Suprapubic skin (tissue), 4 donors: ENCODE results near the gene KIRREL3. TPM values are rescaled to one million over a fixed set of nuclear protein-coding genes. Genes with fewer than 3 reads are reported as not detected.

Source experiments
- DNase-seq, 2 donors: peaks; one replicate each; pipeline ENCODE4 v3.0.0-alpha.2; 2019; ENCODE audit warnings: low spot score in 2 of 2
- H3K27ac ChIP-seq: fragments of 200-600 bp; sonication (generic); one replicate; pipeline ENCODE4 v1.5.1; 2019
- H3K27me3 ChIP-seq: fragments of 200-600 bp; sonication (generic); one replicate; pipeline ENCODE4 v1.5.1; 2019
- H3K36me3 ChIP-seq: fragments of 200-600 bp; sonication (generic); one replicate; pipeline ENCODE4 v1.5.1; 2019
- H3K4me1 ChIP-seq: fragments of 200-600 bp; sonication (generic); one replicate; pipeline ENCODE4 v1.5.1; 2019
- H3K4me3 ChIP-seq: fragments of 200-600 bp; sonication (generic); one replicate; pipeline ENCODE4 v1.5.1; 2019; ENCODE audit warnings: mild to moderate bottlenecking
- H3K9me3 ChIP-seq: fragments of 200-600 bp; sonication (generic); one replicate; pipeline ENCODE4 v1.5.1; 2019
- EP300 ChIP-seq: sonication (generic); formaldehyde crosslinking; IDR thresholded peaks from one replicate; pipeline ENCODE4 v1.6.1; 2017; ENCODE audit warnings: antibody characterized with exemption
- POLR2A ChIP-seq, 2 donors: fragments of 450-650 bp; IDR thresholded peaks; one replicate each; pipeline ENCODE4 v1.6.1; 2017; ENCODE audit warnings: antibody characterized with exemption in 2 of 2, mild to moderate bottlenecking in 2 of 2, moderate library complexity in 2 of 2
- POLR2AphosphoS5 ChIP-seq, 3 donors: sonication (generic); formaldehyde crosslinking; IDR thresholded peaks; one replicate each; pipeline ENCODE4 v1.6.1; 2017; ENCODE audit warnings: antibody characterized with exemption in 3 of 3
- WGBS: methylation state at CpG from one replicate; pipeline ENCODE4 v1.1.5; 2018; 5-methylcytosine and 5-hydroxymethylcytosine counted together
- total RNA-seq, 4 donors: library from RNA; depleted of rRNA; stranded (reverse); fragments of >200 nt; gene quantifications; one replicate each; pipeline ENCODE4 v1.1.0, GENCODE V29; 2016
- TF ChIP-seq, protein P1 (sequence below), 2 donors: fragments of 200-600 bp in 1 of 2; fragments of 450-650 bp in 1 of 2; sonication (generic) in 1 of 2; IDR thresholded peaks; one replicate each; pipeline ENCODE4 v1.5.1; 2016 to 2019; ENCODE audit warnings: antibody characterized with exemption in 2 of 2, mild to moderate bottlenecking in 1 of 2, moderate library complexity in 1 of 2

KIRREL3 gene
- total RNA-seq, 4 donors from 2014 or later, result 0.17 TPM; not detected in 3

DNA sequence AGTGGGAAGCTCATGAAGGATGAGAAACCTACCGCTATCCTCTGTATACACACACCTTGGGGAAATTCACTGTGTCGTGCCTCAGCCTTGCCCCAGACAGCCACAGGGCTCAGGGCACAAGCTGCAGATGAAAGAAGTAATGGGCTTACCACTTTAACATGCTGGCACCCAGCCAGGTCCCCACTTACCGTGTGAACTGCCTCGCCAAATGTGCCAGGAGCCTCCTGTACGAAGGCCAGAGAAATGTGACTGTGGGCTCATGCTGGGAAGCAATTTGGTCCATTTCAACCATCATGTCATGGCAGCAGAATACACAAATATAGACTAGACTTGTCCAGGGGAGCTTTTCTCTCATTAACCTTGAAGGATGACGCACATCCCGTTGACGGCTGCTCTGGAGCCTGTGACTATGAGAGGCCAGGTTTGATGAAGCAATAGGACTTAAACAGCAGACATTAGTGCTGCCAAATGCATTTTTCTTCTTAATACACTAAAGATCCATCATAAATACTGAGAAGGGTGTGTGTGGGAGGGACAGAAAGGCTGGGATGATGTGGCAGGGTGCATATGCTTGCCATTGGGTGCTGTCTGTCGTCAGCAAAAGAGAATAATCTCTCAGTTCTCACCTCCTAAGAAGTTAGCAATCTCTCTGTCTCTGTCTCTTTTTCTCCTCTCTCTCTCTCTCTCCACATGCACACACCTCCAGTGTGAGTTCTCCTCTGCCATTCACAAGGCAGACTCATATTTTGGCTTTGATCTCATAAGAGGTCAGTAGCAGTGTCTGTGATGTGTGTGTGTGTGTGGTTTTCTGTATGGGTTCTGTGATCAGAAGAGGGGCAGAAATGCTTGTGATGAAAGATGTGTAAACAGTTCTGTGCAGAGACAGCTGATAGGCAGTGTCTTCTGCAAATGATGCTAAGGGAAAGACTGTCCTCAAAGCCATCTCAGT, 142.4 kb downstream of the KIRREL3 start:
- no peaks in the 10 kb centered on the region for H3K4me1 ChIP-seq
- H3K4me3 ChIP-seq, result no peak overlapping the region
- no peaks in the 10 kb centered on the region for H3K36me3 ChIP-seq
- DNase-seq, result no peak
- H3K27me3 ChIP-seq, result peaks cover 3% of the 10 kb centered on the region
- WGBS, result 57% methylated on average over 9 of the region's 9 CpGs
- TF ChIP-seq POLR2AphosphoS5 (IDR thresholded peaks at IDR 0.05) (no peak), EP300 (no peak), POLR2A (IDR thresholded peaks at IDR 0.05) (no peak)
- TF ChIP-seq, protein P1, sequence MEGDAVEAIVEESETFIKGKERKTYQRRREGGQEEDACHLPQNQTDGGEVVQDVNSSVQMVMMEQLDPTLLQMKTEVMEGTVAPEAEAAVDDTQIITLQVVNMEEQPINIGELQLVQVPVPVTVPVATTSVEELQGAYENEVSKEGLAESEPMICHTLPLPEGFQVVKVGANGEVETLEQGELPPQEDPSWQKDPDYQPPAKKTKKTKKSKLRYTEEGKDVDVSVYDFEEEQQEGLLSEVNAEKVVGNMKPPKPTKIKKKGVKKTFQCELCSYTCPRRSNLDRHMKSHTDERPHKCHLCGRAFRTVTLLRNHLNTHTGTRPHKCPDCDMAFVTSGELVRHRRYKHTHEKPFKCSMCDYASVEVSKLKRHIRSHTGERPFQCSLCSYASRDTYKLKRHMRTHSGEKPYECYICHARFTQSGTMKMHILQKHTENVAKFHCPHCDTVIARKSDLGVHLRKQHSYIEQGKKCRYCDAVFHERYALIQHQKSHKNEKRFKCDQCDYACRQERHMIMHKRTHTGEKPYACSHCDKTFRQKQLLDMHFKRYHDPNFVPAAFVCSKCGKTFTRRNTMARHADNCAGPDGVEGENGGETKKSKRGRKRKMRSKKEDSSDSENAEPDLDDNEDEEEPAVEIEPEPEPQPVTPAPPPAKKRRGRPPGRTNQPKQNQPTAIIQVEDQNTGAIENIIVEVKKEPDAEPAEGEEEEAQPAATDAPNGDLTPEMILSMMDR (IDR thresholded peaks at IDR 0.05), result no peak
- H3K9me3 ChIP-seq, result no peaks in the 10 kb centered on the region
- H3K27ac ChIP-seq, result no peak overlapping the region

DNA sequence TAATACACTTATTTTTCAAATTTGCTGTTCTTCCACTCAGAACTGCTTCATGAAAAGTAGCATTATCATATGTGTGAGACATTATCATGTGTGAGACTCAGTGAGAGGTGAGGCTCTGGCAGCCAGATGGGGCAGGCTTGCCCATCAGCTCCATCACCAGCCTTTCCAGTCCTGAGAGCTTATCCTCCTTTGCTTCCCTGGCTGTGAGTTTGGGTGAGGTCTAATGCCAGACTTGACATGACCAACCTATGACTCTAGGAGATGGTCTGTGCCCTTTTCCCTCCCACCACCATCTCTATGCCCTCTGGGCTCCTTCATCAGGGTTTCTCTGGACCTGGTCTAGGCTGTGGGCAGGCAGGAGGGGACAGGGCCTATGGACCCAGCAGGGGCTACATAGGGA, 145.0 kb downstream of the KIRREL3 start:
- no peak for DNase-seq
- Histone ChIP-seq H3K4me1 (no peaks in the 10 kb centered on the region), H3K27me3 (peaks cover 3% of the 10 kb centered on the region), H3K4me3 (no peak overlapping the region), H3K9me3 (no peaks in the 10 kb centered on the region), H3K27ac (no peak overlapping the region), H3K36me3 (no peaks in the 10 kb centered on the region)
- TF ChIP-seq POLR2AphosphoS5 (IDR thresholded peaks at IDR 0.05) (no peak), POLR2A (IDR thresholded peaks at IDR 0.05) (no peak), EP300 (no peak)
- TF ChIP-seq, protein P1 (IDR thresholded peaks at IDR 0.05), result no peak

DNA sequence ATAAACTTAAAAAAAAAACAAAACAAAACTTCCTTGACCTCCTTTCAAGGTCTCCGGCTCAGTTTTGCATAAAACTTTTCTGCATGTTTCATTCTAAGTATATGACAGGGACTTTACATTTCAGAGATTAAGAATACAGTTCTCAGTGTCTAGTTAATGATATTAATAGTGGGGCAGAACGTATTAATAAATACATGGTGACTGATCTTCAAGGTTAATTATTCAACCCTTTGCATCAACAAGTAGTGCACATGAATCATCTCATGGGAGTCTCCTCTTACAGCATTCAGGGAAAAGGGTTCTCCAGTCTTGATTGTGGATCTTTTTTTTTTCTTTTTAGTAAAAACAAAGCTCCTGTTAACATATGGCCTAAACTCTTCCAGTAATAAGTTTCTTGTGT, 146.8 kb downstream of the KIRREL3 start:
- 64% methylated on average over 2 of the region's 2 CpGs for WGBS
- no peak for TF ChIP-seq POLR2AphosphoS5 (IDR thresholded peaks at IDR 0.05)
- no peak for TF ChIP-seq POLR2A (IDR thresholded peaks at IDR 0.05)
- TF ChIP-seq, protein P1 (IDR thresholded peaks at IDR 0.05), result no peak
- no peak for TF ChIP-seq EP300
- DNase-seq, result no peak
- H3K4me1 ChIP-seq, result no peaks in the 10 kb centered on the region
- no peak overlapping the region for H3K4me3 ChIP-seq
- H3K9me3 ChIP-seq, result no peaks in the 10 kb centered on the region
- H3K36me3 ChIP-seq, result no peaks in the 10 kb centered on the region
- no peaks in the 10 kb centered on the region for H3K27me3 ChIP-seq
- H3K27ac ChIP-seq, result no peak overlapping the region

DNA sequence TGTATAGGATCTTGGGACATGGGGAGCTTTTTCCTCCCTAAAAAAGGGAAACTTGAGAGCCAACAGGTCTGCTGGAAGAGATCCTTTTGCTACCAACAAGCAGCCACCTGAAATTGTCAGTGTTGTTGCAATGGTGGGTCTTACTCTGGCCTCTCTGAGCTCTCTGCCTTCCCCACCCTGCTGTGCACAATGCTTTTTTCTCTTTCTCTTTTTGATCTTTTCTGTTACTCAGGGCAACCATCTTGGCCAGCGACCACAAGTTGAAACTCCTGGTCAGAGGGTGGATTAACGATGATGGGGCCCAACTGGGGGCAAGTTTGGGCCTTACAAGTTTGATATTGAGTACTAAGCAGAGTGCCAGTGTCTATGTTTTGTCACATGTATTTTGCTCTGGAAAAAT, 155.8 kb downstream of the KIRREL3 start:
- Histone ChIP-seq H3K4me3 (no peak overlapping the region), H3K27me3 (no peaks in the 10 kb centered on the region), H3K27ac (no peak overlapping the region), H3K36me3 (no peaks in the 10 kb centered on the region), H3K4me1 (no peaks in the 10 kb centered on the region), H3K9me3 (no peaks in the 10 kb centered on the region)
- TF ChIP-seq POLR2AphosphoS5 (IDR thresholded peaks at IDR 0.05) (no peak), EP300 (no peak), POLR2A (IDR thresholded peaks at IDR 0.05) (no peak)
- TF ChIP-seq, protein P1 (IDR thresholded peaks at IDR 0.05), result no peak
- whole genome bisulfite sequencing, result 89% methylated on average over 2 of the region's 2 CpGs
- DNase-seq, result no peak

DNA sequence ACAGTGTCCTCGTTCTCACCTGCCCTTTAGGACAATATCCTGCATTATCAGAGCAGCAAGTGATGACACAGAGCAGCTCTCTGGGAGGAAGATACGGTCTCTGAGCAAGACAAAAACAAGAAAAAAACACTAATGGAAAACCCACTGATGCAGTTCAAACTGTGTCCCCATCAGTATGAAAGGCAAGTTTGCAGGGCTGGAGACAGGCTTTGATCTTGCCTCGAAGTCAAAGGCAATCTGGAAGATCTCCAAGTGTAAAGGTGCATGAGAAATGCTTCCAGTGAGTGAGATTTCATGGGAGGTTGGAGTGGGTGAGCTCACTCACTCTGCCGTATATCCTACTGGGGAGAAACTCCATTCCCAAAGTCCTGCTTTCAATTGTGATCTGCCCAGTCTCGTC, 157.5 kb downstream of the KIRREL3 start:
- H3K4me1 ChIP-seq, result no peaks in the 10 kb centered on the region
- DNase-seq, result no peak
- no peaks in the 10 kb centered on the region for H3K36me3 ChIP-seq
- H3K9me3 ChIP-seq, result no peaks in the 10 kb centered on the region
- H3K4me3 ChIP-seq, result no peak overlapping the region
- no peak overlapping the region for H3K27ac ChIP-seq
- 71% methylated on average over 5 of the region's 5 CpGs for WGBS
- TF ChIP-seq, protein P1 (IDR thresholded peaks at IDR 0.05), result no peak
- TF ChIP-seq POLR2AphosphoS5 (IDR thresholded peaks at IDR 0.05) (no peak), EP300 (no peak), POLR2A (IDR thresholded peaks at IDR 0.05) (no peak)
- no peaks in the 10 kb centered on the region for H3K27me3 ChIP-seq
